Spleen (tissue), 11 donors: ENCODE results near the gene RAB3D. TPM values are rescaled to one million over a fixed set of nuclear protein-coding genes. Genes with fewer than 3 reads are reported as not detected.

ENCODE experiments used
- DNase-seq: peaks from one replicate; pipeline ENCODE4 v3.0.0-alpha.2; 2020
- H3K27ac ChIP-seq, 8 donors: fragments of 200-600 bp; sonication (generic) in 7 of 8; 1 replicate in 4 of 8; 2 replicates in 4 of 8; pipeline versions ENCODE4 v1.5.0 to v1.8.0; 2016 to 2021; ENCODE audit warnings: inconsistent platforms in 4 of 8, mild to moderate bottlenecking in 4 of 8, moderate library complexity in 1 of 8
- H3K27me3 ChIP-seq, 7 donors: fragments of 200-600 bp; sonication (generic) in 6 of 7; replicated peaks in 1 of 7; 1 replicate in 4 of 7; 2 replicates in 3 of 7; pipeline versions ENCODE4 v1.5.0 to v1.8.0; 2016 to 2021; ENCODE audit warnings: inconsistent platforms in 3 of 7, mild to moderate bottlenecking in 1 of 7
- H3K36me3 ChIP-seq, 6 donors: fragments of 200-600 bp; sonication (generic) in 5 of 6; 1 replicate in 4 of 6; 2 replicates in 2 of 6; pipeline versions ENCODE4 v1.5.0 to v1.8.0; 2016 to 2021; ENCODE audit warnings: inconsistent platforms in 2 of 6
- H3K4me1 ChIP-seq, 6 donors: fragments of 200-600 bp; sonication (generic) in 5 of 6; 1 replicate in 3 of 6; 2 replicates in 3 of 6; pipeline versions ENCODE4 v1.5.0 to v1.8.0; 2016 to 2021; ENCODE audit warnings: inconsistent platforms in 3 of 6
- H3K4me3 ChIP-seq, 8 donors: fragments of 200-600 bp; sonication (generic) in 7 of 8; 1 replicate in 4 of 8; 2 replicates in 4 of 8; pipeline versions ENCODE4 v1.5.0 to v1.8.0; 2016 to 2021; ENCODE audit warnings: inconsistent platforms in 4 of 8, mild to moderate bottlenecking in 4 of 8, moderate library complexity in 2 of 8
- H3K9me3 ChIP-seq, 8 donors: fragments of 200-600 bp; sonication (generic) in 7 of 8; 1 replicate in 4 of 8; 2 replicates in 4 of 8; pipeline versions ENCODE4 v1.5.0 to v1.8.0; 2016 to 2021; ENCODE audit warnings: inconsistent platforms in 4 of 8
- CTCF ChIP-seq, 11 experiments: fragments of 200-600 bp in 7 of 11; fragments of 450-650 bp in 4 of 11; sonication (generic) in 4 of 11; IDR thresholded peaks in 8 of 11; conservative IDR thresholded peaks in 3 of 11; 1 replicate in 7 of 11; 2 replicates in 4 of 11; pipeline versions ENCODE4 v1.4.0 to v1.8.0; 2016 to 2021; ENCODE audit warnings: antibody characterized with exemption in 11 of 11, inconsistent platforms in 4 of 11, mild to moderate bottlenecking in 1 of 11
- POLR2A ChIP-seq, 3 donors: fragments of 450-650 bp; IDR thresholded peaks; one replicate each; pipeline ENCODE4 v1.5.1; 2017; ENCODE audit warnings: antibody characterized with exemption in 3 of 3, mild to moderate bottlenecking in 1 of 3
- POLR2AphosphoS5 ChIP-seq, 3 donors: sonication (generic); formaldehyde crosslinking; IDR thresholded peaks; one replicate each; pipeline ENCODE4 v1.5.1; 2017; ENCODE audit warnings: antibody characterized with exemption in 3 of 3
- WGBS, 5 donors: extraction: QIAGEN DNeasy Blood & Tissue Kit in 3 of 5; methylation state at CpG; one replicate each; pipeline versions ENCODE4 v1.1.5 to v1.1.7; 2013 to 2018; 5-methylcytosine and 5-hydroxymethylcytosine counted together
- intact Hi-C: fragments of 100-400 bp; cut with DNase I; formaldehyde crosslinking; loops from one replicate; pipeline ENCODE4 v1.15.0; 2023; ENCODE audit warnings: low total_unique reads
- polyA plus RNA-seq, 3 donors: library from polyadenylated mRNA; stranded (reverse); fragments of 200-250 nt; gene quantifications; one replicate each; pipeline ENCODE4 v1.2.1, GENCODE V29; 2013
- total RNA-seq, 7 donors: library from RNA; depleted of rRNA in 3 of 7; stranded (reverse); fragments of >200 nt in 3 of 7; fragmentation: NEBNext Ultra II Directional in 4 of 7; extraction: Animal tissue kit (Norgen Biotek cat#: 25700) in 4 of 7; gene quantifications; one replicate each; pipeline versions ENCODE4 v1.1.0 to v1.2.1, GENCODE V29; 2016 to 2021
- donor health status: healthy with polysubstance abuse.
- donor health status: DM: no; HTN: no; CAD: no; lungs with moderate emphysema.
- donor health status: DM: no; HTN: no; CAD: no.
- donor health status: Bipolar disorder and iron deficiency.
- donor health status: healthy.
- donor health status: DM: no; HTN: no; CAD: no.
- donor health status: DM: yes; HTN: yes; CAD: no.

RAB3D gene
- total and polyA plus RNA-seq, 10 donors, result 2.5 to 51.3 (median 33.5) TPM

DNA sequence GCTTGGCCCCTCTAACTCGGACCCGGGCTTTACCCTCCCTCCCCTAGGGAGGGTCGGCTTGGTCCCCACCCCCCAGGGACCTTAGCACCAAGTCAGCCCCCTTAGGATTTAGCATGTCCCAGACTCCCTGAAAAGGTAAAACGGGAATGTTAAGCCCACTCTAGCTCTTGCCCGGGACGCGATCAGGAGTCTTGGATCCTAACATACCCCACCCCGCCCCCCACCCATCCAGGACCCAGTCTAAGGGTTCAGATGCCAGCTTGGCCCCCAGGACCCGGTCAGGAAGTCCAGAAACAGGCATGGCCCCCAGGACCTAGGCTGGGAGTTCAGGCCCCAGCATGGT is 44.2 kb upstream of the RAB3D start:
- H3K27ac ChIP-seq, result peak overlapping the region in 7 of 8 donors; percentile 51 to 97 (median 76)
- H3K36me3 ChIP-seq, result peaks cover 0 to 5% (median 0%) of the 10 kb centered on the region in 6 donors
- intact Hi-C loops, result loop anchor here (5.0 kb wide), 1 partner anchor 54 kb away; the partner anchor contains the start of genes ODAD3 and PRKCSH
- H3K9me3 ChIP-seq, result no peaks in the 10 kb centered on the region
- no peak for DNase-seq
- 2 to 7% (median 5%) methylated on average over 9 of the region's 9 CpGs for WGBS, 5 donors
- H3K4me3 ChIP-seq, result peak overlapping the region; percentile 31 to 81 (median 46)
- TF ChIP-seq POLR2AphosphoS5 (IDR thresholded peaks at IDR 0.05) (no peak), CTCF (IDR thresholded peaks at IDR 0.05 in 8 of 11, conservative IDR thresholded peaks at IDR 0.05 in 3 of 11) (no peak), POLR2A (IDR thresholded peaks at IDR 0.05) (no peak)
- H3K4me1 ChIP-seq, result peaks cover 14 to 84% (median 62%) of the 10 kb centered on the region in 6 donors
- H3K27me3 ChIP-seq, result peaks cover 0 to 26% (median 0%) of the 10 kb centered on the region in 7 donors

DNA sequence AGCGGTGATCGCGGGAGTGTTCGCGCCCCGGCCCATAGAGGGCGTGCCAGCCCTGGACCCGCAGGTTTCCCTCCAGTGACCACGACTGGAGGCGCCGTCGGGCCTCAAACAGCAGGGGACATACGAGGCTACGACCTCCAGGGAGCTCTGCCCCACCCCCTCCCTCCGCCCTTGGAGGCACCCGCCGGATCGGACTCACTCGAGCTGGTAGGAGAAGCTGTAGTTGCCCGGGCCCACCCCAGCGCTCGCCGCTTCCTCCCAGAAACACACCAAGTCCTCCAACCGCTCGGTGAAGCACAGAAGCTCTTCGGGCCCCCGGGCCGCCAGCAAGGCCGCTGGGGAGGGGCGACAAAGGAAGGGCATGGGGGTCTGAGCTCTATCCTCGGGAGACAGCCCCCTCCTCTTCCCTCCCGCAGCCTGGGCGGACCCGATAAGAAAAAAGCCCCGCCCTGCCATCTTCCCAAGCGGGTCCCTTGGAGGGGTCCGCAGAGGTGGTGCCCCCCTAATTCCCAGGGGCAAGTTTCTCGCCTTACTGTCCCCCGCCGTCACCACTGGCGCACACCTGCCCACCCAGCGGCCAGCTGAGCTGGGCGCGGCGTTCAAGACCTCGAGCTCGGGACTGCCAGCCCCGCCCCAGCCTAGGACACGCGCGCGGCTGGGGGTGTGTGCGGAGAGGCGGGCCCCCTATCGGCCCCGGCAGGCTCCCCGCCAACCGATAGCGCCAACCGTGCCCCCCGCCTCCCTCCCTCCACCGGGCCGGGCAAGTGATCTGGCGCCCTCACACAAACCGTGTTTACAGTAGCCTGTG is 43.6 kb upstream of the RAB3D start:
- 1 to 2% (median 1%) methylated on average over 27 to 65 of the region's 65 CpGs for WGBS, 5 donors
- Histone ChIP-seq H3K36me3 (peaks cover 0 to 11% (median 2%) of the 10 kb centered on the region in 6 donors), H3K27me3 (peaks cover 0 to 26% (median 0%) of the 10 kb centered on the region in 7 donors), H3K4me3 (peak overlapping the region; percentile 31 to 81 (median 46)), H3K27ac (peak overlapping the region; percentile 2 to 97 (median 75)), H3K4me1 (peaks cover 15 to 90% (median 66%) of the 10 kb centered on the region in 6 donors), H3K9me3 (no peaks in the 10 kb centered on the region)
- peak; percentile 48 to 64 (median 51) for TF ChIP-seq POLR2AphosphoS5 (IDR thresholded peaks at IDR 0.05)
- TF ChIP-seq POLR2A (IDR thresholded peaks at IDR 0.05), result no peak
- TF ChIP-seq CTCF (IDR thresholded peaks at IDR 0.05 in 8 of 11, conservative IDR thresholded peaks at IDR 0.05 in 3 of 11), result peak in 10 of 11 experiments; percentile 48 to 82 (median 74)
- peak; percentile 91 for DNase-seq
- intact Hi-C loops, result loop anchor here (5.0 kb wide), 1 partner anchor 54 kb away; the partner anchor contains the start of genes ODAD3 and PRKCSH

DNA sequence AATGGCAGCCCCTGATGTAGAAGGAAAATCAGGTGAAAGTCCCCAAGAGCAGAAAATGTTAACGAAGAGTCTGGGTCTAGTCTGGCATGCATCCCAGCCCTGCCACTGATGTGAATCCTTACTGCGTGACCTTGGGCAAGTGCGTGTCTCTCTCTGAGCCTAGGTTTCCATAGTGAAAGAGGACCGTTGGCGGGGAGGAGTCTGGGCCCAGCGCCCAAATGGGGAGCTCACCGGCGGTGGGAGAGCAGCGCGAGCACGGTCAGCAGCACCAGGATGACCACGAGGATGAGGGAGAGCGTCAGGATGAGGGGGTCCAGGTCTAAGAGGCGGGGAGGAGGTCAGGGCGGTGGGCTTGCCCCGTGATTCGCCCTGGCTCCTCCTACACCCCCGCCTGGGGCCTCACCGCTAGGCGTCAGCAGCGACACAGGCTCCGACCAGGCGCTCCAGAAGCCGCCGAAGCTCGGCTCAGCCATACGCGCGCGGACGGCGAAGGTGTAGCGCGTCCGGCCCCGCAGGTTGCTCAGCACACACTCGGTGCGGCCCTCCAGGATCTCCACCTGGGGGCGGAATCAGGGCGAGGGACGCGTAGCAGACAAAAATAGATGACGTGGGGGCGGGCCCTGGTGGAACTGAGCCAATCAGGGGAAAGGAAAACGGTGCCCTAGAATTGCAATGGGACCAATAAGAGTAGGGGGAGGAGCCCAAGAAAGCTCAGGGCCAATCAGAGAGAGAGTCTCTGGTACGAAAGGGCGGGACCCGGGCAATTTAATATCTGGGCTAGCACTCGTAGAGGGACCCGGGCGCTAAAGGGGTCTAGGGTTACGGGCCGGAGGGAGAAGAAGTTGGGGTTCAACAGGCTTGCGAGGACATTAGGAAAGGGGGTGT is 41.4 kb upstream of the RAB3D start:
- H3K4me1 ChIP-seq, result peaks cover 36 to 91% (median 75%) of the 10 kb centered on the region in 6 donors
- WGBS, 5 donors, result 0 to 2% (median 2%) methylated on average over 38 to 54 of the region's 54 CpGs
- H3K9me3 ChIP-seq, result no peaks in the 10 kb centered on the region
- peaks cover 0 to 16% (median 2%) of the 10 kb centered on the region in 6 donors for H3K36me3 ChIP-seq
- H3K4me3 ChIP-seq, result peak overlapping the region; percentile 49 to 81 (median 61)
- DNase-seq, result peak; percentile 98
- H3K27me3 ChIP-seq, result peaks cover 0 to 26% (median 0%) of the 10 kb centered on the region in 7 donors
- intact Hi-C loops, result loop anchor here (5.0 kb wide), 1 partner anchor 56 kb away; the partner anchor contains the start of genes ODAD3 and PRKCSH
- TF ChIP-seq POLR2AphosphoS5 (IDR thresholded peaks at IDR 0.05) (peak; percentile 98 to 99 (median 99)), POLR2A (IDR thresholded peaks at IDR 0.05) (peak in 2 of 3 donors; percentile 78 to 92), CTCF (IDR thresholded peaks at IDR 0.05 in 8 of 11, conservative IDR thresholded peaks at IDR 0.05 in 3 of 11) (peak; percentile 84 to 92 (median 88))
- peak overlapping the region; percentile 83 to 97 (median 94) for H3K27ac ChIP-seq
